ENCODE measurements around the gene CPNE2. TPM values are rescaled to one million over a fixed set of nuclear protein-coding genes. Genes with fewer than 3 reads are reported as not detected.

Gene CPNE2
- total RNA-seq, 1 donor from 2014 or later: 3.4 TPM

GRCh38 chr16:57166951-57167350 is 74.6 kb downstream of the CPNE2 start:
- Mint-ChIP-seq H3K36me3 (ENCODE audit: unreplicated experiment) (peaks cover 5% of the 10 kb centered on the region), H3K4me1 (ENCODE audit: low read depth, unreplicated experiment) (peaks cover 7% of the 10 kb centered on the region), H3K9me3 (ENCODE audit: unreplicated experiment) (no peaks in the 10 kb centered on the region), H3K27ac (ENCODE audit: unreplicated experiment) (no peak overlapping the region), H3K27me3 (ENCODE audit: unreplicated experiment) (no peaks in the 10 kb centered on the region), H3K4me3 (ENCODE audit: unreplicated experiment) (no peak overlapping the region)
- DNase-seq: no peak
- no peak for TF ChIP-seq CTCF (IDR thresholded peaks at IDR 0.05; ENCODE audit: partially characterized antibody, unreplicated experiment)

GRCh38 chr16:57167538-57167937 is 75.2 kb downstream of the CPNE2 start:
- Mint-ChIP-seq H3K27me3 (ENCODE audit: unreplicated experiment) (no peaks in the 10 kb centered on the region), H3K4me3 (ENCODE audit: unreplicated experiment) (no peak overlapping the region), H3K36me3 (ENCODE audit: unreplicated experiment) (peaks cover 5% of the 10 kb centered on the region), H3K4me1 (ENCODE audit: low read depth, unreplicated experiment) (peaks cover 7% of the 10 kb centered on the region), H3K27ac (ENCODE audit: unreplicated experiment) (no peak overlapping the region), H3K9me3 (ENCODE audit: unreplicated experiment) (no peaks in the 10 kb centered on the region)
- no peak for TF ChIP-seq CTCF (IDR thresholded peaks at IDR 0.05; ENCODE audit: partially characterized antibody, unreplicated experiment)
- DNase-seq: no peak

- DNase-seq: no peak
- Mint-ChIP-seq H3K27ac (ENCODE audit: unreplicated experiment) (no peak overlapping the region), H3K27me3 (ENCODE audit: unreplicated experiment) (no peaks in the 10 kb centered on the region), H3K36me3 (ENCODE audit: unreplicated experiment) (peaks cover 5% of the 10 kb centered on the region), H3K9me3 (ENCODE audit: unreplicated experiment) (no peaks in the 10 kb centered on the region), H3K4me3 (ENCODE audit: unreplicated experiment) (no peak overlapping the region), H3K4me1 (ENCODE audit: low read depth, unreplicated experiment) (peaks cover 7% of the 10 kb centered on the region)
- TF ChIP-seq CTCF (IDR thresholded peaks at IDR 0.05; ENCODE audit: partially characterized antibody, unreplicated experiment): no peak
Measured at GRCh38 chr16:57167953-57168352, 75.6 kb downstream of the CPNE2 start.

GRCh38 chr16:57169327-57169726 is 76.9 kb downstream of the CPNE2 start:
- peaks cover 5% of the 10 kb centered on the region for H3K36me3 Mint-ChIP-seq (ENCODE audit: unreplicated experiment)
- H3K9me3 Mint-ChIP-seq (ENCODE audit: unreplicated experiment): no peaks in the 10 kb centered on the region
- TF ChIP-seq CTCF (IDR thresholded peaks at IDR 0.05; ENCODE audit: partially characterized antibody, unreplicated experiment): no peak
- DNase-seq: no peak
- no peaks in the 10 kb centered on the region for H3K27me3 Mint-ChIP-seq (ENCODE audit: unreplicated experiment)
- no peak overlapping the region for H3K4me3 Mint-ChIP-seq (ENCODE audit: unreplicated experiment)
- peaks cover 7% of the 10 kb centered on the region for H3K4me1 Mint-ChIP-seq (ENCODE audit: low read depth, unreplicated experiment)
- H3K27ac Mint-ChIP-seq (ENCODE audit: unreplicated experiment): no peak overlapping the region

GRCh38 chr16:57172721-57173290 is 80.4 kb downstream of the CPNE2 start:
- Mint-ChIP-seq H3K27me3 (ENCODE audit: unreplicated experiment) (no peaks in the 10 kb centered on the region), H3K27ac (ENCODE audit: unreplicated experiment) (no peak overlapping the region), H3K36me3 (ENCODE audit: unreplicated experiment) (no peaks in the 10 kb centered on the region), H3K9me3 (ENCODE audit: unreplicated experiment) (no peaks in the 10 kb centered on the region), H3K4me3 (ENCODE audit: unreplicated experiment) (no peak overlapping the region), H3K4me1 (ENCODE audit: low read depth, unreplicated experiment) (no peaks in the 10 kb centered on the region)
- no peak for DNase-seq
- TF ChIP-seq CTCF (IDR thresholded peaks at IDR 0.05; ENCODE audit: partially characterized antibody, unreplicated experiment): no peak
